SK-N-SH treated with all-trans-retinoic acid at 6 μM for 48 hours (cell line): ENCODE measurements around the gene ENC1.

Experiments used
- ATAC-seq: fragments of 200-7000 bp; cut with Tn5 transposase; 3 replicates; pipeline ENCODE4 v1.9.1; 2020; ENCODE audit warnings: mild to moderate bottlenecking, moderate library complexity
- ARNTL ChIP-seq: fragments of 450-650 bp; formaldehyde crosslinking; IDR thresholded peaks from 2 replicates; pipeline ENCODE4 v1.5.0; 2020; ENCODE audit warnings: low read depth, mild to moderate bottlenecking, moderate library complexity, borderline replicate concordance
- BACH2 ChIP-seq: fragments of 250-450 bp; sonication (Bioruptor Pico); IDR thresholded peaks from 2 replicates; pipeline ENCODE4 v1.9.0; 2021; ENCODE audit warnings: mild to moderate bottlenecking, borderline replicate concordance
- CSDC2 ChIP-seq: fragments of 250-450 bp; sonication (Bioruptor Pico); IDR thresholded peaks from 2 replicates; pipeline ENCODE4 v1.5.0; 2020; ENCODE audit warnings: mild to moderate bottlenecking, moderate library complexity
- CSRNP3 ChIP-seq: fragments of 250-450 bp; sonication (Bioruptor Pico); IDR thresholded peaks from 2 replicates; pipeline ENCODE4 v1.5.1; 2021; ENCODE audit warnings: mild to moderate bottlenecking, moderate library complexity
- ESRRG ChIP-seq: fragments of 250-450 bp; sonication (Bioruptor Pico); IDR thresholded peaks from 2 replicates; pipeline ENCODE4 v1.6.1; 2021; ENCODE audit warnings: mild to moderate bottlenecking
- GLIS3 ChIP-seq: fragments of 250-450 bp; sonication (Bioruptor Pico); IDR thresholded peaks from 2 replicates; pipeline ENCODE4 v1.5.0; 2020; ENCODE audit warnings: mild to moderate bottlenecking, moderate library complexity
- ISL1 ChIP-seq: fragments of 250-450 bp; sonication (Bioruptor Pico); IDR thresholded peaks from 2 replicates; pipeline ENCODE4 v2.1.2; 2022; ENCODE audit warnings: mild to moderate bottlenecking, moderate library complexity
- RARB ChIP-seq: fragments of 250-450 bp; sonication (Bioruptor Pico); IDR thresholded peaks from 2 replicates; pipeline ENCODE4 v1.8.0; 2021; ENCODE audit warnings: mild to moderate bottlenecking, moderate library complexity
- TCF4 ChIP-seq: fragments of 250-450 bp; sonication (Bioruptor Pico); IDR thresholded peaks from 2 replicates; pipeline ENCODE4 v1.8.0; 2021; ENCODE audit warnings: mild to moderate bottlenecking, moderate library complexity, borderline replicate concordance
- ZC3H10 ChIP-seq: fragments of 250-450 bp; sonication (Bioruptor Pico); IDR thresholded peaks from 2 replicates; pipeline ENCODE4 v1.5.1; 2021; ENCODE audit warnings: mild to moderate bottlenecking, moderate library complexity
- ZFP3 ChIP-seq: fragments of 250-450 bp; sonication (Bioruptor Pico); IDR thresholded peaks from 2 replicates; pipeline ENCODE4 v1.5.0; 2020; ENCODE audit warnings: mild to moderate bottlenecking, moderate library complexity
- ZFP30 ChIP-seq: fragments of 450-650 bp; formaldehyde crosslinking; IDR thresholded peaks from 2 replicates; pipeline ENCODE4 v1.5.0; 2022; ENCODE audit warnings: mild to moderate bottlenecking, moderate library complexity
- ZNF565 ChIP-seq: fragments of 450-650 bp; formaldehyde crosslinking; conservative IDR thresholded peaks from 2 replicates; pipeline ENCODE4 v1.5.0; 2020; ENCODE audit warnings: low read depth, mild to moderate bottlenecking, moderate library complexity
- ZNF70 ChIP-seq: fragments of 450-650 bp; formaldehyde crosslinking; IDR thresholded peaks from 2 replicates; pipeline ENCODE4 v1.5.0; 2020; ENCODE audit warnings: mild to moderate bottlenecking, moderate library complexity
- ZNF8 ChIP-seq: fragments of 450-650 bp; formaldehyde crosslinking; IDR thresholded peaks from 2 replicates; pipeline ENCODE4 v1.5.0; 2020; ENCODE audit warnings: mild to moderate bottlenecking, moderate library complexity
- TF ChIP-seq, protein P1 (sequence below): fragments of 250-450 bp; sonication (Bioruptor Pico); IDR thresholded peaks from 2 replicates; pipeline ENCODE4 v1.5.0; 2020; ENCODE audit warnings: mild to moderate bottlenecking, moderate library complexity
- TF ChIP-seq, protein P2 (sequence below): fragments of 250-450 bp; sonication (Bioruptor Pico); IDR thresholded peaks from 2 replicates; pipeline ENCODE4 v1.8.0; 2020; ENCODE audit warnings: mild to moderate bottlenecking, moderate library complexity, borderline replicate concordance

Gene ENC1

GRCh38 chr5:74618106-74618505 lies 22.4 kb downstream of the ENC1 start (continued):
- TF ChIP-seq ZNF565 = no peak
- no peak for TF ChIP-seq ESRRG (CRISPR knock-in tag)

DNA sequence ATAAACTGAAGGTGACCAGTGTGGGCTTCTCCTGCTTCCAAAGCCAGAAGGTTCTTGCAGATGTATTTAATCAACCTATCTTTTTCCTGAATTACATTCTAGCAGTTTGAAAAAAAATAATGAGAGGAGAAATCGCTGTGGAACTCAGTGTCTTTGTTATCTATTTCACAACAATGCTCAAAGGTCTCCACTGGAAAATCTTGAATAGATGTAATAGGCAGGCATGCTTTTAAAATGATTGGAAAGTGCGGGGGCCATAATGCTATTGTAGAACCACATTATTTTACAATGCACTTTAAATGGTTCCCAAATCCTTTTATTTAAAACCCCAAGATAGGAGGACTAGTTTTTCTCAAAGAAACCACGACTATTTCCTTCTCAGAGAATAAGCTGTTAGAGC lies 23.3 kb downstream of the ENC1 start:
- no peak for TF ChIP-seq BACH2 (CRISPR knock-in tag)
- TF ChIP-seq RARB = no peak
- no peak for TF ChIP-seq ZFP3 (CRISPR knock-in tag)
- TF ChIP-seq, protein P1, sequence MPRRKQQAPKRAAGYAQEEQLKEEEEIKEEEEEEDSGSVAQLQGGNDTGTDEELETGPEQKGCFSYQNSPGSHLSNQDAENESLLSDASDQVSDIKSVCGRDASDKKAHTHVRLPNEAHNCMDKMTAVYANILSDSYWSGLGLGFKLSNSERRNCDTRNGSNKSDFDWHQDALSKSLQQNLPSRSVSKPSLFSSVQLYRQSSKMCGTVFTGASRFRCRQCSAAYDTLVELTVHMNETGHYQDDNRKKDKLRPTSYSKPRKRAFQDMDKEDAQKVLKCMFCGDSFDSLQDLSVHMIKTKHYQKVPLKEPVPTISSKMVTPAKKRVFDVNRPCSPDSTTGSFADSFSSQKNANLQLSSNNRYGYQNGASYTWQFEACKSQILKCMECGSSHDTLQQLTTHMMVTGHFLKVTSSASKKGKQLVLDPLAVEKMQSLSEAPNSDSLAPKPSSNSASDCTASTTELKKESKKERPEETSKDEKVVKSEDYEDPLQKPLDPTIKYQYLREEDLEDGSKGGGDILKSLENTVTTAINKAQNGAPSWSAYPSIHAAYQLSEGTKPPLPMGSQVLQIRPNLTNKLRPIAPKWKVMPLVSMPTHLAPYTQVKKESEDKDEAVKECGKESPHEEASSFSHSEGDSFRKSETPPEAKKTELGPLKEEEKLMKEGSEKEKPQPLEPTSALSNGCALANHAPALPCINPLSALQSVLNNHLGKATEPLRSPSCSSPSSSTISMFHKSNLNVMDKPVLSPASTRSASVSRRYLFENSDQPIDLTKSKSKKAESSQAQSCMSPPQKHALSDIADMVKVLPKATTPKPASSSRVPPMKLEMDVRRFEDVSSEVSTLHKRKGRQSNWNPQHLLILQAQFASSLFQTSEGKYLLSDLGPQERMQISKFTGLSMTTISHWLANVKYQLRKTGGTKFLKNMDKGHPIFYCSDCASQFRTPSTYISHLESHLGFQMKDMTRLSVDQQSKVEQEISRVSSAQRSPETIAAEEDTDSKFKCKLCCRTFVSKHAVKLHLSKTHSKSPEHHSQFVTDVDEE = no peak
- no peak for ATAC-seq

- TF ChIP-seq TCF4 (CRISPR knock-in tag) (no peak), ZNF565 (no peak)
- ATAC-seq = no peak
Observed at GRCh38 chr5:74616236-74617146, 24.0 kb downstream of the ENC1 start.

DNA sequence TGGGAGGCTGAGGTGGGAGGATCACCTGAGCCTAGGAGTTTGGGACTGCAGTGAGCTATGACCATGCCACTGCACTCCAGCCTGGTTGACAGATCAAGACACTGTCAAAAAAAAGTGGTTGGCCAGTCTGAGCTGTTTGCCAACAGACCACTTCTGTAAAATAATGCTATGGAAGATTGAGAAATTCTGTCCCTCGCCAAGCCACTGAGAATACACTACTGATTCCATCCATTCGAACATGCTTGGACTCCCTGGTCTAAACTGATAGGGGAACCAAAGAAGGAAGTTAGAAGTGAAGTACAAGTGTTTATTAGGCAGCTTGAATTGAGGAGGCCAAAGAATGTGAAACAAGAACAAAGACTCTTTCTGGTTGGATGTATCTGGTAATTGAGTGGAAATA lies 27.2 kb downstream of the ENC1 start:
- no peak for ATAC-seq
- TF ChIP-seq BACH2 (CRISPR knock-in tag) (no peak), CSRNP3 (CRISPR knock-in tag) (no peak), ESRRG (CRISPR knock-in tag) (no peak), ZNF70 (CRISPR knock-in tag) (no peak), ISL1 (no peak), ZC3H10 (CRISPR knock-in tag) (no peak), GLIS3 (CRISPR knock-in tag) (no peak), ZNF8 (no peak)
- TF ChIP-seq, protein P1 = no peak

- ATAC-seq = no peak
- TF ChIP-seq BACH2 (CRISPR knock-in tag) (no peak), ARNTL (CRISPR knock-in tag) (no peak), ISL1 (no peak), ZNF565 (no peak), GLIS3 (CRISPR knock-in tag) (no peak)
Observed at GRCh38 chr5:74612045-74612444, 28.5 kb downstream of the ENC1 start.

DNA sequence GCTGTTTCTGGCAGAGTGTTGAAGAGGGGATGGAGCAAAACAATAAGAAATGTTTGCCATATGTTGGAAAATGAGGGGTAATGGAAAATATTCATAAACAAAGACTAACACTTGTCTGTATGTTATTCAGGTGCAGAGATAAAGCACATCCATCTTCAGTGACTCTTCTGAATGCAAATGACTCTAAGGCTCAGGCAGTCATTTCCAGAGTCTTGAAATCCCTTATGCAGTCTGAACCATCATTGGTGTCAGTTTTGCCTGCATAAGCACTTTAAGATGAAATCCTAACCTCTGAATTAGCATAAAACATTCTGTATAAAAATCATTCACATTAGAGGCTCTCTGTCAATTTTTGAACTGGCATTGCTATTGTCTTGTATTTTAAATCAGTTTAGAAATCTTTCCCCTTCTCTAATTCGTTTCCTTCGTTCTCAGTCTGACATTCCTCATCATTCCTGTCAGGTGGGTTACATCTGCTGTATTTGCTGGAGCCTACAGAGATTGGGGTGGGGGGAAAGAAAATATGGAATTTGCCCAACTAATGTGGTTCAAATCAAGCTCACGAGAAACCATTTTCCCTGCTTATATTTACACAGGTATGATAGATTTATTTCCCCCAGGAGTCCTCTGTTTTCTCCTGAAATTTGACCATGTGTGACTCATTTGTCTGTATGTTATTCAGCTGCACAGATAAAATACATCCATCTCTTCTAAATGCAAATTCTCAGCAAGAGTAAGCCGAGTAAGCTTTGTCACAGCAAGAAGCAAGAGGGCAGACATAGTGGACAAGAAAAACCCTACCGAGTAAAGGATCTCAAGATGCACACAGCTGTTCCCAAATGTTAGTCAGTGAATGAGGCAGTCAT lies 31.6 kb downstream of the ENC1 start:
- ATAC-seq = no peak; the same call in 2 of the 3 replicates
- TF ChIP-seq ZNF565 = no peak
- no peak for TF ChIP-seq ISL1
- TF ChIP-seq CSDC2 = no peak
- TF ChIP-seq, protein P1 = no peak
- no peak for TF ChIP-seq ZFP30 (CRISPR knock-in tag)
- TF ChIP-seq, protein P2, sequence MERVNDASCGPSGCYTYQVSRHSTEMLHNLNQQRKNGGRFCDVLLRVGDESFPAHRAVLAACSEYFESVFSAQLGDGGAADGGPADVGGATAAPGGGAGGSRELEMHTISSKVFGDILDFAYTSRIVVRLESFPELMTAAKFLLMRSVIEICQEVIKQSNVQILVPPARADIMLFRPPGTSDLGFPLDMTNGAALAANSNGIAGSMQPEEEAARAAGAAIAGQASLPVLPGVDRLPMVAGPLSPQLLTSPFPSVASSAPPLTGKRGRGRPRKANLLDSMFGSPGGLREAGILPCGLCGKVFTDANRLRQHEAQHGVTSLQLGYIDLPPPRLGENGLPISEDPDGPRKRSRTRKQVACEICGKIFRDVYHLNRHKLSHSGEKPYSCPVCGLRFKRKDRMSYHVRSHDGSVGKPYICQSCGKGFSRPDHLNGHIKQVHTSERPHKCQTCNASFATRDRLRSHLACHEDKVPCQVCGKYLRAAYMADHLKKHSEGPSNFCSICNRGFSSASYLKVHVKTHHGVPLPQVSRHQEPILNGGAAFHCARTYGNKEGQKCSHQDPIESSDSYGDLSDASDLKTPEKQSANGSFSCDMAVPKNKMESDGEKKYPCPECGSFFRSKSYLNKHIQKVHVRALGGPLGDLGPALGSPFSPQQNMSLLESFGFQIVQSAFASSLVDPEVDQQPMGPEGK (CRISPR knock-in tag) = no peak
